ENCODE results near the gene ABCA13.

GRCh38 chr7:48414011-48414732, 242.9 kb downstream of the ABCA13 start:
- TF ChIP-seq CTCF (conservative IDR thresholded peaks at IDR 0.05; ENCODE audit: low read length) (no peak), EZH2phosphoT487 (IDR thresholded peaks at IDR 0.05; ENCODE audit: borderline replicate concordance) (no peak)

Data from Loucy (cell line).